ENCODE results near the gene GTPBP1. TPM values are rescaled to one million over a fixed set of nuclear protein-coding genes. Genes with fewer than 3 reads are reported as not detected.

Gene GTPBP1
- total RNA-seq, 1 donor from 2014 or later, result 73.1 TPM

GRCh38 chr22:38736257-38736570 lies 30.5 kb downstream of the GTPBP1 start:
- H3K36me3 Mint-ChIP-seq, result peaks cover 20% of the 10 kb centered on the region
- DNase-seq (ENCODE audit: low spot score in 2 of 2, unreplicated experiment in 2 of 2), result no peak
- no peaks in the 10 kb centered on the region for H3K4me1 Mint-ChIP-seq
- no peaks in the 10 kb centered on the region for H3K27me3 Mint-ChIP-seq (ENCODE audit: low read depth)
- no peak overlapping the region for H3K27ac Mint-ChIP-seq
- H3K9me3 Mint-ChIP-seq, result no peaks in the 10 kb centered on the region
- H3K4me3 Mint-ChIP-seq, result no peak overlapping the region
- no peak for TF ChIP-seq CTCF (IDR thresholded peaks at IDR 0.05; ENCODE audit: unreplicated experiment)

- Mint-ChIP-seq H3K27ac (peak overlapping the region; percentile 40), H3K4me1 (no peaks in the 10 kb centered on the region), H3K36me3 (peaks cover 24% of the 10 kb centered on the region), H3K4me3 (no peak overlapping the region), H3K27me3 (ENCODE audit: low read depth) (no peaks in the 10 kb centered on the region), H3K9me3 (no peaks in the 10 kb centered on the region)
- no peak for TF ChIP-seq CTCF (IDR thresholded peaks at IDR 0.05; ENCODE audit: unreplicated experiment)
- DNase-seq (ENCODE audit: low spot score in 2 of 2, unreplicated experiment in 2 of 2), result no peak
Measured at GRCh38 chr22:38737302-38738060, 31.7 kb downstream of the GTPBP1 start.

- DNase-seq (ENCODE audit: low spot score in 2 of 2, unreplicated experiment in 2 of 2), result no peak
- Mint-ChIP-seq H3K27me3 (ENCODE audit: low read depth) (no peaks in the 10 kb centered on the region), H3K4me1 (no peaks in the 10 kb centered on the region), H3K9me3 (no peaks in the 10 kb centered on the region), H3K4me3 (no peak overlapping the region), H3K27ac (no peak overlapping the region), H3K36me3 (peaks cover 26% of the 10 kb centered on the region)
- TF ChIP-seq CTCF (IDR thresholded peaks at IDR 0.05; ENCODE audit: unreplicated experiment), result no peak
Measured at GRCh38 chr22:38738475-38739070, 32.8 kb downstream of the GTPBP1 start.

GRCh38 chr22:38739300-38740055 lies 33.7 kb downstream of the GTPBP1 start:
- H3K4me3 Mint-ChIP-seq, result no peak overlapping the region
- TF ChIP-seq CTCF (IDR thresholded peaks at IDR 0.05; ENCODE audit: unreplicated experiment), result no peak
- peaks cover 27% of the 10 kb centered on the region for H3K36me3 Mint-ChIP-seq
- no peaks in the 10 kb centered on the region for H3K27me3 Mint-ChIP-seq (ENCODE audit: low read depth)
- H3K4me1 Mint-ChIP-seq, result no peaks in the 10 kb centered on the region
- no peaks in the 10 kb centered on the region for H3K9me3 Mint-ChIP-seq
- DNase-seq (ENCODE audit: low spot score in 2 of 2, unreplicated experiment in 2 of 2), result no peak
- no peak overlapping the region for H3K27ac Mint-ChIP-seq

GRCh38 chr22:38740116-38740723 lies 34.5 kb downstream of the GTPBP1 start:
- Mint-ChIP-seq H3K4me3 (no peak overlapping the region), H3K4me1 (no peaks in the 10 kb centered on the region), H3K27ac (no peak overlapping the region), H3K27me3 (ENCODE audit: low read depth) (no peaks in the 10 kb centered on the region), H3K9me3 (no peaks in the 10 kb centered on the region), H3K36me3 (peaks cover 31% of the 10 kb centered on the region)
- TF ChIP-seq CTCF (IDR thresholded peaks at IDR 0.05; ENCODE audit: unreplicated experiment), result no peak
- no peak for DNase-seq (ENCODE audit: low spot score in 2 of 2, unreplicated experiment in 2 of 2)
